H1 (cell line): ENCODE data around the gene PLXDC2. TPM values are rescaled to one million over a fixed set of nuclear protein-coding genes. Genes with fewer than 3 reads are reported as not detected.

Experiments used
- CTCF ChIA-PET: fragments of 300-600 bp; sonication (Branson Sonifier 250); formaldehyde crosslinking; loops from one replicate; lab custom pipeline; 2021; ENCODE audit not compliant: partially characterized antibody; lab: Charles Lee
- POLR2A ChIA-PET: fragments of 300-600 bp; sonication (Branson Sonifier 250); formaldehyde crosslinking; loops from one replicate; lab custom pipeline; 2021; ENCODE audit warnings: inconsistent platforms; ENCODE audit not compliant: partially characterized antibody; lab: Charles Lee
- DNase-seq, 2 experiments: peaks; one replicate each; pipeline versions ENCODE4 v3.0.0 to v3.0.0-alpha.2; 2010 to 2022; ENCODE audit warnings: low spot score in 2 of 2, low read depth in 1 of 2, mixed read lengths in 1 of 2
- FAIRE-seq: peaks from 2 replicates; lab custom pipeline; 2011; peaks lifted over from hg19 to GRCh38; lab: Jason Lieb, UNC
- H2AFZ ChIP-seq: 2 replicates; pipeline ENCODE4 v1.8.1; 2012; ENCODE audit warnings: low read length, inconsistent platforms
- H2AK5ac ChIP-seq: 2 replicates; pipeline ENCODE4 v1.6.1; 2013; ENCODE audit warnings: low read depth, low read length
- H2BK120ac ChIP-seq: replicated peaks from 2 replicates; pipeline ENCODE3; 2013; ENCODE audit warnings: low read depth, low read length, inconsistent platforms
- H2BK12ac ChIP-seq: 2 replicates; pipeline ENCODE4 v1.6.1; 2013; ENCODE audit warnings: low read depth, low read length
- H2BK15ac ChIP-seq: 2 replicates; pipeline ENCODE4 v1.6.1; 2013; ENCODE audit warnings: low read length
- H2BK20ac ChIP-seq: 2 replicates; pipeline ENCODE4 v1.6.1; 2013; ENCODE audit warnings: low read length
- H2BK5ac ChIP-seq: 2 replicates; pipeline ENCODE4 v1.6.1; 2013; ENCODE audit warnings: low read depth, low read length
- H3K14ac ChIP-seq: 2 replicates; pipeline ENCODE4 v1.6.1; 2013; ENCODE audit warnings: inconsistent platforms; ENCODE audit not compliant: insufficient read length
- H3K18ac ChIP-seq: 2 replicates; pipeline ENCODE4 v1.6.1; 2013; ENCODE audit warnings: low read length; ENCODE audit errors: extremely low read depth
- H3K23ac ChIP-seq: 2 replicates; pipeline ENCODE4 v1.6.1; 2013; ENCODE audit warnings: inconsistent platforms; ENCODE audit not compliant: insufficient read length
- H3K23me2 ChIP-seq: 2 replicates; pipeline ENCODE4 v1.6.1; 2013; ENCODE audit warnings: low read depth, low read length
- H3K27ac ChIP-seq: 2 replicates; pipeline ENCODE4 v1.6.1; 2011; ENCODE audit warnings: low read depth, low read length, inconsistent platforms
- H3K27me3 ChIP-seq, 4 experiments: replicated peaks in 1 of 4; 1 replicate in 1 of 4; 2 replicates in 3 of 4; pipeline versions ENCODE4 v1.6.1 to v1.8.1; 2011 to 2013; ENCODE audit warnings: low read length in 3 of 4, mild to moderate bottlenecking in 3 of 4, inconsistent platforms in 2 of 4, mixed read lengths in 2 of 4, moderate library complexity in 1 of 4; ENCODE audit not compliant: control insufficient read depth in 3 of 4, insufficient read depth in 3 of 4; ENCODE audit errors: extremely low read depth in 1 of 4
- H3K36me3 ChIP-seq, 4 experiments: 2 replicates each; pipeline versions ENCODE4 v1.6.1 to v1.8.1; 2011 to 2013; ENCODE audit warnings: mild to moderate bottlenecking in 4 of 4, low read length in 3 of 4, moderate library complexity in 2 of 4, control low read depth in 1 of 4, inconsistent platforms in 1 of 4; ENCODE audit not compliant: insufficient read depth in 4 of 4, control insufficient read depth in 2 of 4
- H3K4ac ChIP-seq: replicated peaks from 2 replicates; pipeline ENCODE3; 2013; ENCODE audit warnings: low read length, low read depth, mixed read lengths, inconsistent platforms; ENCODE audit not compliant: insufficient read length
- H3K4me1 ChIP-seq, 4 experiments: replicated peaks in 1 of 4; 1 replicate in 1 of 4; 2 replicates in 3 of 4; pipeline versions ENCODE4 v1.6.1 to v1.8.1; 2011 to 2013; ENCODE audit warnings: low read length in 3 of 4, inconsistent platforms in 2 of 4, mixed read lengths in 1 of 4; ENCODE audit not compliant: insufficient read depth in 4 of 4, control insufficient read depth in 3 of 4
- H3K4me2 ChIP-seq, 2 experiments: 2 replicates each; pipeline versions ENCODE4 v1.6.1 to v1.8.1; 2011 to 2013; ENCODE audit warnings: low read depth in 2 of 2, low read length in 2 of 2, control low read depth in 1 of 2, inconsistent platforms in 1 of 2, mild to moderate bottlenecking in 1 of 2; ENCODE audit not compliant: insufficient read depth in 1 of 2
- H3K4me3 ChIP-seq, 4 experiments: fragments of 200-600, 300-600 bp in 1 of 4; sonication (generic), shearing (Covaris generic), sonication (Bioruptor Twin) in 1 of 4; 2 replicates each; pipeline versions ENCODE4 v1.5.1 to v1.8.1; 2011 to 2016; ENCODE audit warnings: low read length in 4 of 4, low read depth in 3 of 4, control low read depth in 2 of 4, inconsistent platforms in 2 of 4, mild to moderate bottlenecking in 2 of 4, mixed read lengths in 1 of 4, moderate library complexity in 1 of 4; ENCODE audit not compliant: insufficient read depth in 2 of 4; ENCODE audit errors: extremely low read depth in 1 of 4
- H3K56ac ChIP-seq: replicated peaks from 2 replicates; pipeline ENCODE3; 2013; ENCODE audit warnings: low read depth, mild to moderate bottlenecking, mixed read lengths, low read length, inconsistent platforms; ENCODE audit not compliant: insufficient read length
- H3K79me1 ChIP-seq: 2 replicates; pipeline ENCODE4 v1.6.1; 2013; ENCODE audit warnings: low read depth, low read length, control low read depth
- H3K79me2 ChIP-seq, 2 experiments: 2 replicates each; pipeline versions ENCODE4 v1.6.1 to v1.8.1; 2012 to 2013; ENCODE audit warnings: low read length in 2 of 2, mild to moderate bottlenecking in 2 of 2, inconsistent platforms in 1 of 2; ENCODE audit not compliant: insufficient read depth in 2 of 2, control insufficient read depth in 1 of 2
- H3K9ac ChIP-seq, 4 experiments: replicated peaks in 1 of 4; 1 replicate in 1 of 4; 2 replicates in 3 of 4; pipeline versions ENCODE4 v1.6.1 to v1.8.1; 2011 to 2013; ENCODE audit warnings: low read depth in 3 of 4, low read length in 3 of 4, control low read depth in 2 of 4, mild to moderate bottlenecking in 2 of 4, moderate library complexity in 2 of 4, inconsistent platforms in 1 of 4; ENCODE audit errors: extremely low read depth in 1 of 4
- H3K9me3 ChIP-seq, 2 experiments: 2 replicates each; pipeline versions ENCODE4 v1.6.1 to v1.8.1; 2012 to 2013; ENCODE audit warnings: mild to moderate bottlenecking in 2 of 2, moderate library complexity in 2 of 2, control low read depth in 1 of 2, inconsistent platforms in 1 of 2, low read depth in 1 of 2, low read length in 1 of 2, mixed read lengths in 1 of 2; ENCODE audit not compliant: insufficient read depth in 2 of 2
- H4K20me1 ChIP-seq, 2 experiments: replicated peaks in 1 of 2; 2 replicates each; pipeline versions ENCODE3 to v1.8.1; 2011 to 2013; ENCODE audit warnings: inconsistent platforms in 2 of 2, low read length in 2 of 2, mild to moderate bottlenecking in 1 of 2; ENCODE audit not compliant: insufficient read depth in 2 of 2, control insufficient read depth in 1 of 2
- H4K5ac ChIP-seq: 2 replicates; pipeline ENCODE4 v1.6.1; 2013; ENCODE audit warnings: low read length, low read depth, mixed read lengths, inconsistent platforms; ENCODE audit not compliant: insufficient read length
- H4K8ac ChIP-seq: 2 replicates; pipeline ENCODE4 v1.8.0; 2013; ENCODE audit warnings: mild to moderate bottlenecking, moderate library complexity, low read length, inconsistent platforms; ENCODE audit not compliant: insufficient read depth; ENCODE audit errors: extremely low read depth
- H4K91ac ChIP-seq: replicated peaks from 2 replicates; pipeline ENCODE3; 2013; ENCODE audit warnings: low read length, mixed read lengths, inconsistent platforms; ENCODE audit not compliant: insufficient read length
- SIN3A ChIP-seq, 2 experiments: IDR thresholded peaks in 1 of 2; conservative IDR thresholded peaks in 1 of 2; 2 replicates each; pipeline ENCODE4 v1.6.1; 2011 to 2012; ENCODE audit warnings: low read length in 2 of 2, improper control_type of control experiment in 1 of 2, low read depth in 1 of 2, mild to moderate bottlenecking in 1 of 2
- WGBS, 2 experiments: shearing (Covaris generic) in 1 of 2; methylation state at CpG; one replicate each; pipeline versions ENCODE4 v1.1.6 to v1.1.7; 2013 to 2015; ENCODE audit warnings: low lambda C conversion rate in 2 of 2, mixed read lengths in 2 of 2, inconsistent platforms in 1 of 2, low coverage in 1 of 2, missing lambda C conversion rate in 1 of 2; ENCODE audit not compliant: insufficient replicate concordance in 2 of 2, insufficient coverage in 1 of 2, insufficient read length in 1 of 2; ENCODE audit errors: extremely low coverage in 1 of 2, missing lambda C conversion rate in 1 of 2; 5-methylcytosine and 5-hydroxymethylcytosine counted together
- polyA plus RNA-seq, 7 experiments: library from polyadenylated mRNA; depleted of rRNA in 3 of 7; stranded (reverse) in 5 of 7; unstranded in 2 of 7; fragments of >200 nt in 5 of 7; fragments of 200-250 nt in 2 of 7; gene quantifications; 1 replicate in 5 of 7; 2 replicates in 1 of 7; 4 replicates in 1 of 7; pipeline versions ENCODE4 v1.2.1 to v1.2.3, GENCODE V29; 2011 to 2013; ENCODE audit warnings: missing spikeins in 2 of 7, mixed read lengths in 2 of 7
- total RNA-seq: library from RNA; stranded (reverse); fragmentation: NEBNext Ultra II Directional; extraction: Animal tissue kit (Norgen Biotek cat#: 25700); gene quantifications from 2 replicates; pipeline ENCODE4 v1.2.1, GENCODE V29; 2021

The PLXDC2 gene
- total and polyA plus RNA-seq, 2 of the 8 experiments (the other 6 are each of a cell fraction or from before 2014, with no cell fraction given) = 23.0 to 40.5 TPM

GRCh38 chr10:20195076-20195475 lies 378.8 kb downstream of the PLXDC2 start:
- Histone ChIP-seq H2BK120ac (no peak overlapping the region), H3K36me3 (no peaks in the 10 kb centered on the region; a peak in 1 of 8 replicates), H4K20me1 (no peaks in the 10 kb centered on the region), H3K27ac (no peak overlapping the region), H3K14ac (no peak overlapping the region), H3K4me3 (no peak overlapping the region), H4K91ac (no peak overlapping the region), H3K4me1 (peaks cover 0 to 8% (median 3%) of the 10 kb centered on the region in 4 experiments; a peak in 1 of 7 replicates), H3K23me2 (no peaks in the 10 kb centered on the region), H4K5ac (no peak overlapping the region), H3K79me1 (no peaks in the 10 kb centered on the region), H3K23ac (no peak overlapping the region), H2AFZ (no peak overlapping the region), H3K18ac (no peak overlapping the region), H3K9ac (no peak overlapping the region), H3K79me2 (no peaks in the 10 kb centered on the region), H3K4me2 (no peak overlapping the region), H3K27me3 (peaks cover 0 to 1% (median 0%) of the 10 kb centered on the region in 4 experiments; a peak in 1 of 7 replicates), H2BK20ac (no peak overlapping the region), H2BK15ac (no peak overlapping the region), H3K4ac (no peak overlapping the region), H2BK5ac (no peak overlapping the region), H2AK5ac (no peak overlapping the region), H2BK12ac (no peak overlapping the region; the same call in 1 of the 2 replicates), H4K8ac (no peak overlapping the region), H3K9me3 (no peaks in the 10 kb centered on the region), H3K56ac (no peak overlapping the region)
- no peak for TF ChIP-seq SIN3A (conservative IDR thresholded peaks at IDR 0.05 in 1 of 2, IDR thresholded peaks at IDR 0.05 in 1 of 2; ENCODE audit: low read depth in 1 of 2, low read length in 2 of 2)
- CTCF ChIA-PET = no interaction called here
- FAIRE-seq (no peak), DNase-seq (no peak)
- 95% methylated on average over 6 of the region's 6 CpGs; no CpG with 5 or more reads in 1 of the 2 experiments for WGBS, 2 experiments
- POLR2A ChIA-PET = no interaction called here
